Neural cell (in vitro differentiated cells): ENCODE measurements around the gene MDN1.

Experiments used
- CTCF ChIP-seq: fragments of 450-650 bp; IDR thresholded peaks from 2 replicates; pipeline ENCODE4 v1.5.1; 2014; ENCODE audit warnings: antibody characterized with exemption, mild to moderate bottlenecking, moderate library complexity; ENCODE audit not compliant: poor library complexity, severe bottlenecking
- EP300 ChIP-seq: fragments of 450-650 bp; conservative IDR thresholded peaks from 2 replicates; pipeline ENCODE4 v1.6.1; 2014; ENCODE audit warnings: antibody characterized with exemption, mild to moderate bottlenecking, moderate library complexity; ENCODE audit not compliant: poor library complexity, severe bottlenecking
- EZH2 ChIP-seq: fragments of 200-600, 300-800 bp; shearing (Covaris generic), sonication (generic); IDR thresholded peaks from 2 replicates; pipeline ENCODE4 v1.6.1; 2014; ENCODE audit warnings: antibody characterized with exemption, low read length, borderline replicate concordance, mild to moderate bottlenecking; ENCODE audit not compliant: insufficient read depth, poor library complexity, severe bottlenecking
- MXI1 ChIP-seq: fragments of 450-650 bp; conservative IDR thresholded peaks from 2 replicates; pipeline ENCODE4 v1.6.1; 2014; ENCODE audit warnings: antibody characterized with exemption, mild to moderate bottlenecking; ENCODE audit not compliant: poor library complexity, severe bottlenecking
- RAD21 ChIP-seq: fragments of 450-650 bp; conservative IDR thresholded peaks from 2 replicates; pipeline ENCODE4 v1.6.1; 2014; ENCODE audit warnings: antibody characterized with exemption, mild to moderate bottlenecking, moderate library complexity
- REST ChIP-seq: IDR thresholded peaks from 2 replicates; pipeline ENCODE4 v1.6.1; 2012; ENCODE audit warnings: borderline replicate concordance
- TAF1 ChIP-seq: IDR thresholded peaks from 2 replicates; pipeline ENCODE4 v1.6.1; 2012; ENCODE audit warnings: low read depth

GRCh38 chr6:89597372-89597771, 222.2 kb downstream of the MDN1 start:
- no peak for TF ChIP-seq CTCF
- TF ChIP-seq MXI1, result no peak
- TF ChIP-seq REST, result no peak
- no peak for TF ChIP-seq EZH2
- no peak for TF ChIP-seq RAD21
- no peak for TF ChIP-seq TAF1
- TF ChIP-seq EP300, result no peak
